DND-41 (cell line): Measurements from ENCODE around the gene RAB9A.

ENCODE experiments used
- ATAC-seq: fragments of 200-7000 bp; cut with Tn5 transposase; 3 replicates; pipeline ENCODE4 v1.9.1; 2021; ENCODE audit warnings: low read depth; ENCODE audit not compliant: insufficient read depth
- DNase-seq: peaks from one replicate; pipeline ENCODE4 v3.0.0-alpha.2; 2020
- H2AFZ ChIP-seq: 2 replicates; pipeline ENCODE4 v1.6.0; 2012; ENCODE audit warnings: low read depth, low read length
- H3K27ac ChIP-seq: 2 replicates; pipeline ENCODE4 v1.5.1; 2012; ENCODE audit warnings: low read length, inconsistent platforms
- H3K27me3 ChIP-seq: fragments of 200-600 bp; sonication (generic); 2 replicates; pipeline ENCODE4 v1.6.0; 2012; ENCODE audit warnings: low read length, mild to moderate bottlenecking, inconsistent platforms; ENCODE audit not compliant: insufficient read depth, poor library complexity
- H3K36me3 ChIP-seq: 2 replicates; pipeline ENCODE4 v1.5.1; 2012; ENCODE audit warnings: low read length, inconsistent platforms; ENCODE audit not compliant: insufficient read depth
- H3K4me1 ChIP-seq: 2 replicates; pipeline ENCODE4 v1.5.1; 2012; ENCODE audit warnings: mild to moderate bottlenecking, low read length; ENCODE audit not compliant: insufficient read depth
- H3K4me2 ChIP-seq: 2 replicates; pipeline ENCODE4 v1.6.0; 2012; ENCODE audit warnings: mild to moderate bottlenecking, moderate library complexity, low read length, inconsistent platforms; ENCODE audit not compliant: insufficient read depth
- H3K4me3 ChIP-seq, 2 experiments: fragments of 200-600 bp in 1 of 2; shearing (Covaris generic) in 1 of 2; 2 replicates each; pipeline ENCODE4 v1.5.1; 2012 to 2016; ENCODE audit warnings: inconsistent platforms in 2 of 2, low read length in 2 of 2, mild to moderate bottlenecking in 2 of 2, low read depth in 1 of 2, moderate library complexity in 1 of 2
- H3K79me2 ChIP-seq: 2 replicates; pipeline ENCODE4 v1.6.0; 2012; ENCODE audit warnings: low read length, inconsistent platforms; ENCODE audit not compliant: insufficient read depth
- H3K9ac ChIP-seq: 2 replicates; pipeline ENCODE4 v1.6.0; 2012; ENCODE audit warnings: low read depth, mild to moderate bottlenecking, inconsistent platforms, low read length, moderate library complexity
- H3K9me3 ChIP-seq: 2 replicates; pipeline ENCODE4 v1.5.1; 2012; ENCODE audit warnings: low read length, moderate library complexity, mild to moderate bottlenecking, inconsistent platforms; ENCODE audit not compliant: insufficient read depth, severe bottlenecking
- H4K20me1 ChIP-seq: 2 replicates; pipeline ENCODE4 v1.6.0; 2012; ENCODE audit warnings: low read length; ENCODE audit not compliant: insufficient read depth
- EZH2 ChIP-seq: IDR thresholded peaks from 3 replicates; pipeline ENCODE4 v1.6.1; 2012; ENCODE audit warnings: borderline replicate concordance, low read depth, mild to moderate bottlenecking, moderate library complexity, low read length, inconsistent platforms; ENCODE audit not compliant: severe bottlenecking
- TF ChIP-seq, protein P1 (sequence below): IDR thresholded peaks from 2 replicates; pipeline ENCODE4 v1.5.1; 2012; ENCODE audit warnings: borderline replicate concordance, low read length, moderate library complexity, mild to moderate bottlenecking; ENCODE audit not compliant: poor library complexity, severe bottlenecking; ENCODE audit errors: extremely low read depth

RAB9A gene

GRCh38 chrX:13750204-13750603, 61.3 kb downstream of the RAB9A start:
- H3K27me3 ChIP-seq: no peaks in the 10 kb centered on the region
- no peaks in the 10 kb centered on the region for H3K4me1 ChIP-seq
- H3K4me3 ChIP-seq: no peak overlapping the region
- no peak overlapping the region for H2AFZ ChIP-seq
- H4K20me1 ChIP-seq: no peaks in the 10 kb centered on the region
- no peaks in the 10 kb centered on the region for H3K79me2 ChIP-seq
- ATAC-seq (peak; percentile 70), DNase-seq (no peak)
- no peak overlapping the region for H3K9ac ChIP-seq
- H3K4me2 ChIP-seq: no peak overlapping the region
- no peaks in the 10 kb centered on the region for H3K9me3 ChIP-seq
- TF ChIP-seq, protein P1, sequence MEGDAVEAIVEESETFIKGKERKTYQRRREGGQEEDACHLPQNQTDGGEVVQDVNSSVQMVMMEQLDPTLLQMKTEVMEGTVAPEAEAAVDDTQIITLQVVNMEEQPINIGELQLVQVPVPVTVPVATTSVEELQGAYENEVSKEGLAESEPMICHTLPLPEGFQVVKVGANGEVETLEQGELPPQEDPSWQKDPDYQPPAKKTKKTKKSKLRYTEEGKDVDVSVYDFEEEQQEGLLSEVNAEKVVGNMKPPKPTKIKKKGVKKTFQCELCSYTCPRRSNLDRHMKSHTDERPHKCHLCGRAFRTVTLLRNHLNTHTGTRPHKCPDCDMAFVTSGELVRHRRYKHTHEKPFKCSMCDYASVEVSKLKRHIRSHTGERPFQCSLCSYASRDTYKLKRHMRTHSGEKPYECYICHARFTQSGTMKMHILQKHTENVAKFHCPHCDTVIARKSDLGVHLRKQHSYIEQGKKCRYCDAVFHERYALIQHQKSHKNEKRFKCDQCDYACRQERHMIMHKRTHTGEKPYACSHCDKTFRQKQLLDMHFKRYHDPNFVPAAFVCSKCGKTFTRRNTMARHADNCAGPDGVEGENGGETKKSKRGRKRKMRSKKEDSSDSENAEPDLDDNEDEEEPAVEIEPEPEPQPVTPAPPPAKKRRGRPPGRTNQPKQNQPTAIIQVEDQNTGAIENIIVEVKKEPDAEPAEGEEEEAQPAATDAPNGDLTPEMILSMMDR: peak; percentile 57
- TF ChIP-seq EZH2: no peak
- H3K27ac ChIP-seq: no peak overlapping the region
- peaks cover 55% of the 10 kb centered on the region for H3K36me3 ChIP-seq

- no peak overlapping the region for H3K27ac ChIP-seq
- H3K27me3 ChIP-seq: no peaks in the 10 kb centered on the region
- H3K36me3 ChIP-seq: peaks cover 53% of the 10 kb centered on the region
- TF ChIP-seq EZH2: no peak
- TF ChIP-seq, protein P1: no peak
- no peak overlapping the region for H2AFZ ChIP-seq
- H3K79me2 ChIP-seq: no peaks in the 10 kb centered on the region
- no peak overlapping the region for H3K9ac ChIP-seq
- no peak overlapping the region for H3K4me2 ChIP-seq
- no peaks in the 10 kb centered on the region for H4K20me1 ChIP-seq
- H3K4me1 ChIP-seq: no peaks in the 10 kb centered on the region
- no peaks in the 10 kb centered on the region for H3K9me3 ChIP-seq
- DNase-seq (no peak), ATAC-seq (no peak)
- H3K4me3 ChIP-seq: no peak overlapping the region
Measured at GRCh38 chrX:13750812-13751211, 61.9 kb downstream of the RAB9A start.

GRCh38 chrX:13752141-13752540, 63.2 kb downstream of the RAB9A start:
- no peak overlapping the region for H2AFZ ChIP-seq
- H3K79me2 ChIP-seq: no peaks in the 10 kb centered on the region
- no peak for ATAC-seq
- peaks cover 54% of the 10 kb centered on the region for H3K36me3 ChIP-seq
- H3K4me2 ChIP-seq: no peak overlapping the region
- no peak overlapping the region for H3K9ac ChIP-seq
- no peaks in the 10 kb centered on the region for H3K9me3 ChIP-seq
- H3K4me1 ChIP-seq: no peaks in the 10 kb centered on the region
- H3K27ac ChIP-seq: no peak overlapping the region
- no peaks in the 10 kb centered on the region for H3K27me3 ChIP-seq
- DNase-seq: no peak
- no peak for TF ChIP-seq EZH2
- TF ChIP-seq, protein P1: no peak
- no peak overlapping the region for H3K4me3 ChIP-seq
- no peaks in the 10 kb centered on the region for H4K20me1 ChIP-seq

- Histone ChIP-seq H2AFZ (no peak overlapping the region), H3K27ac (no peak overlapping the region), H3K9me3 (no peaks in the 10 kb centered on the region), H3K4me1 (no peaks in the 10 kb centered on the region), H3K36me3 (peaks cover 50% of the 10 kb centered on the region), H3K79me2 (no peaks in the 10 kb centered on the region), H3K4me3 (no peak overlapping the region), H4K20me1 (no peaks in the 10 kb centered on the region), H3K9ac (no peak overlapping the region), H3K27me3 (no peaks in the 10 kb centered on the region), H3K4me2 (no peak overlapping the region)
- DNase-seq (no peak), ATAC-seq (no peak)
- TF ChIP-seq EZH2: no peak
- TF ChIP-seq, protein P1: no peak
Measured at GRCh38 chrX:13752646-13753045, 63.7 kb downstream of the RAB9A start.
